Activated CD4-positive, CD25-positive, alpha-beta regulatory T cell treated with anti-CD3 and anti-CD28 coated beads, Interleukin-2, amount 50 U/mL, for 72 hours (primary cell): Measurements from ENCODE around the gene LRRC3C.

Experiments
- DNase-seq: peaks from one replicate; pipeline ENCODE4 v3.0.0; 2021

Gene LRRC3C

GRCh38 chr17:39981207-39981741 is 53.7 kb downstream of the LRRC3C start:
- DNase-seq, result no peak

GRCh38 chr17:39981766-39982375 is 54.3 kb downstream of the LRRC3C start:
- DNase-seq, result no peak

GRCh38 chr17:39988206-39988810 is 60.8 kb downstream of the LRRC3C start:
- DNase-seq, result no peak

- no peak for DNase-seq
These were observed 66.9 kb downstream of the LRRC3C start for GRCh38 chr17:39994448-39994847.
